Kidney capillary endothelial cell (primary cell): ENCODE results near the gene PLAAT1.

ENCODE experiments used
- DNase-seq: peaks from one replicate; pipeline ENCODE4 v3.0.0-alpha.2; 2018; ENCODE audit warnings: low spot score

Gene PLAAT1

DNA sequence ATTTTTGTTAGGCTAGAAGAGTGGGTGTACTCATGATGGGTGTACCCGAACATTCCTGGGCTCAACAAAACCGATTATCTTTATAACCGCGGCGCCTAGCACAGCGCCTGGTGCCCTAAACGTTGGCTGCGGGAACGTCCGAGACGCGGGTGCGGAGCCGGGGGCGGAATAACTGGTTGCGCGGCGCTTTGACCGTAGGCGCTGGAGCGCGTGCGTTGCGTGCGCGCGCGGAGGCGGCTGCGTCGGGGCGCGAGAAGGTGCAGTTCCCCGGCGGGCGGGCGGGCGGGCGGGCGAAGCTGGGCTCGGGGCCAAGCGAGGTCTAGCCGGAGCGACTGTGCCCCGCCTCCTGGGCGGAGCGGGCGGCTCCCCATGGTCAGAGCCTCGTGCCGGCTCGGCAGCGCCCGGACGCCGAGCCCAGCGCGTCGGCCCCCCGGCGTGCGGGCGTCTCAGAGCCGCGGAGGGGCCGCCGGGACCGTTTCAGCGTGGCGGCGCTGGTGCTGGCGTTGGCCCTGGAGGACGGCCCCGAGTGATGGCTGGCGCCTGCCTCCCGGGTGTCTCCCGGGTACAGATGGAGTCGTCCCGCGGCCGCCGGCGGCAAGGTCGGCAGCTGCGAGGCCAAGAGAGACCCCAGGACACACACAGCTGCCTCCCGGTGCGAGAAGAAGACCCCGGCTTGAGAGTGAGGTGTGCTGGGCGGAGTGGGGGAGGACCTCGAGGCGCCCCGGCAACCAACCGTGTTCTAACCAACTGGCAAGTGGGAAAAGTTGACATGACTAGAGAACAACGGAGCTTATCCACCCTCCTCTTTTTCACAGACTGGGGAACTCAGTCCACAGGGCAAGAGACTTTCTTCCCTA lies at the start of gene PLAAT1:
Gene PLAAT1 (plus strand): TSS at position 373 of the 857 bp plus-strand sequence. CDS start 14,429 bp downstream, outside the sequence.
- DNase-seq: peak; percentile 65

DNA sequence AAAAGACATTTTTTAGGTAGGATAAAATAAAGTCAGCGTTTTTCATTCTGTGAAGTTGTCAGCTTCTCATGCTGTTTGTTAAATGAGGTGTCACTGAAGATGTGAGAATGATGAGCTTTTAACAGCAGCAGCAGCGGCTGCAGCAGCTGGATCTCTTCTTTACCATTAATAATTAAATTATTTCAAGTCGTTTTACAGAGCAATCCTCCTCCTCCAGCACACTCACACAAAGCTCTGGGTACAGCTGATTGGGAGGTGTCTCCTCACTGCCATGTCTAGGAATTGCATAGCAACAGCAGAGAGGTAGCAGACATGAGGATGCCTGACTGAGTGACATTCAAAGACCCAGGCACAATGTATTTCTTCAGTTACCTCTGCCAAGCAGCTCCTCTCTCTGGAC lies 46.7 kb upstream of the PLAAT1 start:
- DNase-seq: no peak

DNA sequence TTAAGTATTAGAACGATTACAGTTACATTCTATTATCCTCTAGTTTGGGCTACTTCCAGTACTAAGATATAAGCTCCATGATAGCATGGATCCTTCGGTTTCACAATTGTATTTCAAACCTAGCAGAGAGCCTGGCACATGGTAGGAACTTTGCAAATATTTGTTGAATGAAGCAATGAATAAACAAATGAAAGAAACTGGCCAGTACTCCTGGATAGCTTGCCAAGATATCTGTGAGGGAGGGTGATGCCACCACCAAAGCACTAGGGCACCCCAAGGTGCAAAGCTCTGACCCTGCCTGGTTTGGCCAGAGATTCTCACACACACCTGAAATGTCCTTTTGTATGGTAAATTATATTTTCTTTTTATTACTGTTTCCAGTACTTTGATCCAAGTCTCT lies 44.3 kb upstream of the PLAAT1 start:
- no peak for DNase-seq

- no peak for DNase-seq
Measured at GRCh38 chr3:193207290-193208273, 33.4 kb upstream of the PLAAT1 start.

DNA sequence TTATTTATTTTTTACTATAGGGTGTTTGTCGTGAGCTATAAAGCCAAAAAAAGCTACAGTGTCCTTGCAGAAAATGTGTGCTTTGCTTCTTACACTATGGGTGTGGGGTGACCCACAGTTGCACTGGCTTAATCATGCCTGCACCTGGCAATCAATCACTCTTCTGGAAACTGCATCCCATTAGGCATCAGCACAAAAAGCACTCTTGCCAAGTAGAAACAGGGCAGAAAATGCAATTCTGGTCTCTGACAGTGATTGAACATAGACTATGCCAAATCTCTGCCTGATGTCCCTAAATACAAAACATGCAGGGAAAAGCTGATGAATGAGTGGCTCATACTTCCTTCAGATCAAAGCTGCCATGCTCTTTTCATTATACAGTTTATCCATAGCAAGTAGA lies 30.4 kb upstream of the PLAAT1 start:
- DNase-seq: no peak

GRCh38 chr3:193211173-193211572 lies 29.8 kb upstream of the PLAAT1 start:
- DNase-seq: no peak

DNA sequence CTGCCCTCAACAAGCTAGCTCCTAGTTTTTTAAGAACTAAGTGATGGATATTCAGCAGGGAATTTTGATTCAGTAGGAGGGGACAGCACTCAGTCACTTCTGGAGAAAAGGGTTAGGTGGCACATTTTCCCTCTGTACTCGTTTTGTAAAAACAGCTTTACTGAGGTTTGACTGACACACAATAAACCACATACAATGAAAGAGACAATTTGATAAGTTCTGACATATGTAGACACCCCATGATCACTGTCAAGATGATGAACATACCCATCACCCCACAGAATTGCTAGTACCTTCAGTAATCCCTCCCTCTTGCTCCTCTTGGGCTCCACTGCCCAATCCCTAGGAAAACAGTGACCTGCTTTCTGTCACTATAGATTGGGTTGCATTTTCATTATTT lies 29.0 kb upstream of the PLAAT1 start:
- no peak for DNase-seq

- DNase-seq: no peak
Measured at GRCh38 chr3:193212844-193213243, 28.2 kb upstream of the PLAAT1 start.

DNA sequence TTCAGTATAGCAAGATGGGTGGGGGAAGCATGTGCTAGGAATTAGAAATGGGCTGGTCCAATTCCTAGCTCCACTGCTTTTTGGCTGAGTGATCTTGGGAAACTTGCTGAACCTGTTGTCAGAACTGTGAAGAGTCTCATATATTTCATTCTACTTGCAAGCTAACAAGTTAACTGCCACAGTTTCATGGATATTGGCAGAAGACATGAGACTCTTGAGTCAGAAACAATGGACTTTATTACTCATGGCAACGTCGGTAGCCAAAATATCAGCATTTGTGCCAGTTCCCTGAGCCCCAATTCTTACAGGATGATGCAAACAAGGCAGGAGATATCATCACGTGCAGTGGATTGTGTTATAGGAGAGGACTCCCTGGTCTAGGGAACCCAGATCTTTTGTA lies 26.6 kb upstream of the PLAAT1 start:
- no peak for DNase-seq

GRCh38 chr3:193225302-193226125 lies 15.5 kb upstream of the PLAAT1 start:
- DNase-seq: no peak

DNA sequence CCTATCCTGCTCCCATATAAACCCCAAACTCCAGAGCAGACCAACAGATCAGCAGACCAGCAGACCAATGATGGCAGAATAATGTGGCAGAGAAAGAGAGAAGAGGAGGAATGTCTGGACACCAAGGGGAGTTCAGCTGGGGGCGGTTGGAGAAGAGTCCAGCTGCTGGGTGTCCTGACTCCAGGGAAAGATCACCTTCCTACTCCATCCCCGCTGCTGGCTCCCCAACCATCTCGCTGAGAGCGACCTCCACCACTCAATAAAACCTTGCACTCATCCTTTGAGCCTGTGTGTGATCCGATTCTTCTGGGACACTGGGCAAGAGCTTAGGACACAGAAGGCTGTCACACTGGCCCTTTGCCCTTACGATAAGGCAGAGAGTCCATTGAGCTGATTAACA lies 12.8 kb upstream of the PLAAT1 start:
- DNase-seq: no peak

- peak; percentile 30 for DNase-seq
Measured at GRCh38 chr3:193229851-193230420, 11.1 kb upstream of the PLAAT1 start.

DNA sequence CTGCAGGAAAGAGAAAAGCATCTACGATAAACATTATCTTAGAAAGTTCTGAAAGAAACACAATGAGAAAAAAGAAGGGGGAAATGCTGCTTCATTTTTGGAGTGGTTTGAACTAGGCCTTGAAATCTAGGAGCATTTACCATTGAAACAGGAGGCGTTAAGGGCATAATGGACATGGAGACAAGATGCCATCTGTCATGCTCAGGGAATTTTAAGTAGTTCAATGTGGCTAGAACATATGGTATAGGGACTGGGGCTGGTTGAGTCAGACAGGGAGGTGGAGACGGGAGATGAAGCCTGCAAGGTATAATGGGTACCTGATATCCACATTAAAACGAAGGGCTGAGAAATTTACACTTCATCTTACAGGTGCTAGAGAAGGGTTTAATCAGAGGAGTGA lies 10.4 kb upstream of the PLAAT1 start:
- DNase-seq: no peak

- no peak for DNase-seq
Measured at GRCh38 chr3:193231201-193231600, 9.8 kb upstream of the PLAAT1 start.

DNA sequence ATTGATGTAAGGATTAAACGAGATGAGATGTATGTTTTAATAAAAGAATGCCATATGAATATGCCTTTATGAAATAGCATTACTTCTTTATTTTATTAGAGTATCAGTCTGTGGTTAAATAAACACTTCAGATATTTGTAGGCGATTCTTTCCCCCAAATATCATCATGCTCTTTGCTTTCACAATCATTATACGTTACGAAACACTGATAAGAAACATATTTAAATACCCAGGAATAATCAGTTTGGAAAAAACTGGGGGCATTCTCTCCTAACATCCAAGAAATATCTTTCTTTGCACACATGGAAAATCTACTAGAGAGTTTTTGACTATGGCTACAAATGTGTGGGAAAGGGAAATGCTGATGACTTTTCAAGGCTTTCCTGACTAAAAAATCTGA lies 4.4 kb upstream of the PLAAT1 start:
- no peak for DNase-seq

- DNase-seq: no peak
Measured at GRCh38 chr3:193237030-193237429, 4.0 kb upstream of the PLAAT1 start.

DNA sequence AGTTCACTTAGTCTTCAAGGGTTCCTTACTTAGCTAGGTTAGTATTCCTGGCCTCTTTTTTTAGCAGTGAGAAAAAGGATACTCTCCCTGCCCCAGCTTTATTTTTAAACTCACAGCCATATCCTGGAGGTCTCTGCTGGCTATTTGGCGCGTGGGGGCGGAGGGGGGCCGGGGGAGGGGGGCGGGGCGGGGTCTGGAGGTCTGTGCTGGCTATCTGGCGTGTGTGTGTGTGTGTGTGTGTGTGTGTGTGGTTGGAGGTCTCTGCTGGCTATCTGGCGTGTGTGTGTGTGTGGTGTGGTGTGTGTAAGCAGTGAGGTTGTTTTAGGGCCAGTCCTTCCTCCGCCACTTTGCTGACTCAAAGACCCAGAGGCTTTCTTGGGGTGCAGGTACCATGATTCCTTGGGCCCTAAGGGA lies 579 bp upstream of the PLAAT1 start:
- peak; percentile 8 for DNase-seq

DNA sequence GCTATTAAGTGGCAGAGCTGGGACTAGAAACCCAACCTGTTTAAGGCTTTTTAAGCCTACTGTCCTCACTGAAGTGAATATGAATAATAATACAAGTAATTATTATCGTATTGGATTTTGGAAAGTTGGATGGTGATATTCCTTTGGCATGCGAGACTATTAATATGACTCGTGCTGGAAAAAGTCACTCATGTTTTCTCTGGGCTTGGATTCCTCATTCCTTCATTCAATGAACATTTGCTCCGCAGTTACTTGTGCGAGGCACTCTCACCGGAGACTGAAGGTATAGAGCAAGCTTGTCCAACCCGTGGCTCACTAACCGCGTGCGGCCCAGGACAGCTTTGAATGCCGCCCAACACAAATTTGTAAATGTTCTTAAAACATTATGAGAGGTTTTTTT lies 694 bp downstream of the PLAAT1 start:
- no peak for DNase-seq

GRCh38 chr3:193243571-193243970 lies 2.5 kb downstream of the PLAAT1 start:
- no peak for DNase-seq

DNA sequence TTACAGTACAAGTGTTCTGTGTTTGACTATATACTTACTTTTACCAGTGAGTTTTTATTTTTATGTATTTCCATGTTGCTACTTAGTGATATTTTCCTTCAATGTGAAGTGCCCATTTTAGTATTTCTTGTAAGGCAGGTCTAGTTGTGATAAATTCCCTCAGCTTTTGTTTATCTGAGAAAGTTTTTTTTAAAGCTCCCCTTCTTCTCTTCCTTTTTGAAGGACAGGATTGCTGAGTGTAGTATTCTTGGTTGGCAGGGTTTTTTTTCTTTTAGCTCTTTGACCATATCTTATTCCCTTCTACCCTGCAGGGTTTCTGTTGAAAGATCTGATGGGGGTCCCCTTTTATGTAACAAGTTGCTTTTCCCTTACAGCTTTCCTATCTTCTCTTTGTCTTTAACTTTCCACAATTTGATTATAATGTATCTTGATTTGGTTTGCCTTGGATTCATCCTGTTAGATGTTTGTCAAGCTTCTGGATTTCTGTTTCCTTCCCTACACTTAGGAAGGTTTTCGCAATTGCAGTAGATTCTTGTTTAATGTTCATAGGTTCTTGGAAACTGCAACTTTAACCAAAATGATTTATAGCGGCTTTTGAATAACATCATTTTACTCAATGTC lies 7.9 kb downstream of the PLAAT1 start:
- no peak for DNase-seq

- no peak for DNase-seq
Measured at GRCh38 chr3:193250492-193250891, 9.5 kb downstream of the PLAAT1 start.
